HepG2 (cell line): ENCODE results near the gene GBA3. TPM values are rescaled to one million over a fixed set of nuclear protein-coding genes. Genes with fewer than 3 reads are reported as not detected.
A peak's percentile ranks its signal among the peaks of the same experiment; 100 is the strongest.

Experiments used
- ATAC-seq: fragments of 200-7000 bp; cut with Tn5 transposase; 3 replicates; pipeline ENCODE4 v1.9.1; 2020; ENCODE audit warnings: mild to moderate bottlenecking, moderate library complexity
- BruUV-seq: library from RNA; stranded (reverse); fragments of 400-500 nt; replicated peaks from 2 replicates; lab custom pipeline; 2021; lab: Mats Ljungman, UMichigan
- CTCF ChIA-PET: fragments of 300-600 bp; formaldehyde crosslinking; extraction: SDS; loops from one replicate; lab custom pipeline; 2021; ENCODE audit warnings: low total read pairs, inconsistent platforms, low intra/inter-chr PET ratio; lab: Yijun Ruan, JAX
- POLR2A ChIA-PET: fragments of 350-600 bp; sonication (Branson Sonifier 250); formaldehyde crosslinking; loops from one replicate; lab custom pipeline; 2020; ENCODE audit warnings: antibody characterized with exemption, inconsistent platforms; lab: Yijun Ruan, JAX
- DNase-seq: peaks from one replicate; pipeline ENCODE4 v3.0.0-alpha.2; 2015; ENCODE audit warnings: low spot score
- FAIRE-seq: peaks from 3 replicates; lab custom pipeline; 2011; peaks lifted over from hg19 to GRCh38; lab: Jason Lieb, UNC
- H2AFZ ChIP-seq: one replicate; pipeline ENCODE4 v1.6.1; 2011; ENCODE audit warnings: low read length, inconsistent platforms
- H3K27ac ChIP-seq: fragments of 300-600 bp; 3 replicates; pipeline ENCODE4 v1.8.0; 2011; ENCODE audit warnings: mixed run types, mild to moderate bottlenecking, mixed read lengths, low read length, inconsistent platforms; ENCODE audit not compliant: insufficient read depth; ENCODE audit errors: extremely low read length
- H3K27me3 ChIP-seq, 2 experiments: fragments of 200-600 bp in 1 of 2; 2 replicates in 1 of 2; 3 replicates in 1 of 2; pipeline versions ENCODE4 v1.6.0 to v1.8.0; 2011; ENCODE audit warnings: low read length in 2 of 2, mild to moderate bottlenecking in 2 of 2, moderate library complexity in 2 of 2, inconsistent platforms in 1 of 2; ENCODE audit not compliant: insufficient read depth in 2 of 2, control insufficient read depth in 1 of 2
- H3K36me3 ChIP-seq, 2 experiments: fragments of 200-600 bp in 1 of 2; replicated peaks in 1 of 2; 2 replicates in 1 of 2; 3 replicates in 1 of 2; pipeline versions ENCODE4 v1.5.1 to v1.8.0; 2011; ENCODE audit warnings: low read length in 2 of 2, inconsistent platforms in 1 of 2; ENCODE audit not compliant: insufficient read depth in 2 of 2, control insufficient read depth in 1 of 2
- H3K4me1 ChIP-seq: 2 replicates; pipeline ENCODE4 v1.5.1; 2012; ENCODE audit warnings: low read length, inconsistent platforms; ENCODE audit not compliant: insufficient read depth
- H3K4me2 ChIP-seq: 2 replicates; pipeline ENCODE4 v1.6.0; 2011; ENCODE audit warnings: low read depth, low read length, inconsistent platforms
- H3K4me3 ChIP-seq, 3 experiments: fragments of 200-600 bp in 1 of 3; sonication (generic), shearing (Covaris generic) in 1 of 3; replicated peaks in 1 of 3; 2 replicates each; pipeline ENCODE4 v1.5.1; 2011 to 2016; ENCODE audit warnings: low read length in 3 of 3, inconsistent platforms in 2 of 3, low read depth in 2 of 3, mild to moderate bottlenecking in 2 of 3, control low read depth in 1 of 3, mixed read lengths in 1 of 3; ENCODE audit not compliant: insufficient read depth in 1 of 3
- H3K79me2 ChIP-seq: one replicate; pipeline ENCODE4 v1.6.1; 2011; ENCODE audit warnings: low read length, inconsistent platforms; ENCODE audit not compliant: insufficient read depth
- H3K9ac ChIP-seq: 2 replicates; pipeline ENCODE4 v1.6.0; 2011; ENCODE audit warnings: mild to moderate bottlenecking, low read depth, low read length, inconsistent platforms; ENCODE audit not compliant: insufficient read depth
- H3K9me3 ChIP-seq: 2 replicates; pipeline ENCODE4 v1.5.1; 2012; ENCODE audit warnings: mild to moderate bottlenecking, low read length
- H4K20me1 ChIP-seq: 2 replicates; pipeline ENCODE4 v1.6.0; 2011; ENCODE audit warnings: inconsistent platforms, mild to moderate bottlenecking, low read length, moderate library complexity; ENCODE audit not compliant: insufficient read depth
- CEBPZ ChIP-seq: IDR thresholded peaks from 2 replicates; pipeline ENCODE4 v1.6.1; 2012; ENCODE audit warnings: low read length, improper control_type of control experiment
- CENPT ChIP-seq: sonication (generic); formaldehyde crosslinking; IDR thresholded peaks from 2 replicates; pipeline ENCODE4 v1.8.0; 2022; ENCODE audit warnings: low read depth, mild to moderate bottlenecking, moderate library complexity, missing genetic modification reagents
- CREB1 ChIP-seq, 2 experiments: fragments of 450-650 bp in 1 of 2; IDR thresholded peaks; 2 replicates each; pipeline ENCODE4 v1.6.1; 2016 to 2017; ENCODE audit warnings: control low read depth in 1 of 2, mild to moderate bottlenecking in 1 of 2, missing compliant biosample characterization in 1 of 2, missing genetic modification characterization in 1 of 2
- DBP ChIP-seq: sonication (generic); formaldehyde crosslinking; IDR thresholded peaks from 2 replicates; pipeline ENCODE4 v1.4.0; 2020; ENCODE audit warnings: missing genetic modification reagents; ENCODE audit errors: not compliant biosample characterization
- GPN1 ChIP-seq: sonication (generic); formaldehyde crosslinking; IDR thresholded peaks from 2 replicates; pipeline ENCODE4 v1.5.1; 2020; ENCODE audit warnings: missing genetic modification reagents, borderline replicate concordance
- ZBTB39 ChIP-seq: sonication (generic); formaldehyde crosslinking; IDR thresholded peaks from 2 replicates; pipeline ENCODE4 v1.5.0; 2020; ENCODE audit warnings: missing genetic modification reagents
- ZNF382 ChIP-seq: sonication (generic); formaldehyde crosslinking; IDR thresholded peaks from 2 replicates; pipeline ENCODE4 v1.5.0; 2020; ENCODE audit warnings: missing genetic modification reagents, mild to moderate bottlenecking, borderline replicate concordance
- WGBS: methylation state at CpG from one replicate; pipeline ENCODE4 v1.1.6; 2017; ENCODE audit warnings: low lambda C conversion rate; 5-methylcytosine and 5-hydroxymethylcytosine counted together
- in situ Hi-C: cut with HindIII; loops from 2 replicates; pipeline ENCODE4 v1.10.0; 2017; ENCODE audit warnings: low pct_unique_long_range_greater_than_20kb; ENCODE audit not compliant: extremely low pct_ligation_motif_present
- intact Hi-C: fragments of 100-400 bp; cut with micrococcal nuclease; formaldehyde crosslinking; loops from one replicate; pipeline ENCODE4 v1.10.0; 2022; ENCODE audit not compliant: unreplicated experiment
- polyA plus RNA-seq, 8 experiments: library from polyadenylated mRNA; depleted of rRNA in 3 of 8; stranded (reverse) in 7 of 8; unstranded in 1 of 8; fragments of >200 nt; fragmentation: Illumina TruSeq in 4 of 8; extraction: Trizol in 4 of 8; gene quantifications; 2 replicates each; pipeline versions ENCODE4 v1.2.1 to v1.2.3, GENCODE V29; 2011 to 2016; ENCODE audit warnings: low read depth in 4 of 8, missing spikeins in 1 of 8, mixed read lengths in 1 of 8; ENCODE audit not compliant: insufficient read depth in 1 of 8
- total RNA-seq, 5 experiments: library from RNA; depleted of rRNA; stranded (reverse); fragments of >200 nt; fragmentation: Illumina TruSeq; extraction: Trizol; gene quantifications; 2 replicates each; pipeline ENCODE4 v1.2.3, GENCODE V29; 2016; ENCODE audit warnings: low read depth in 1 of 5

Gene GBA3
- total and polyA plus RNA-seq, 2 of the 13 experiments (the other 11 are each of a cell fraction or from before 2014, with no cell fraction given) = 0.18 TPM; not detected in 1

GRCh38 chr4:22707390-22707789 is 14.7 kb downstream of the GBA3 start (continued):
- TF ChIP-seq ZBTB39 (CRISPR knock-in tag) (no peak), CEBPZ (no peak), CENPT (CRISPR knock-in tag) (no peak), ZNF382 (CRISPR knock-in tag) (no peak), DBP (CRISPR knock-in tag) (no peak)
- TF ChIP-seq, all 625 proteins: peak for 0

- Histone ChIP-seq H3K9ac (no peak overlapping the region), H3K79me2 (no peaks in the 10 kb centered on the region)
- intact Hi-C loops = no loop called here
- CTCF ChIA-PET = no interaction called here
- TF ChIP-seq GPN1 (CRISPR knock-in tag) = no peak
- peak; percentile 70 for TF ChIP-seq CREB1 (IDR thresholded peaks at IDR 0.05)
- no peak for TF ChIP-seq CREB1 (CRISPR knock-in tag; IDR thresholded peaks at IDR 0.05)
- TF ChIP-seq, all 625 proteins: peak for 1
- POLR2A ChIA-PET = no interaction called here
- Histone ChIP-seq H4K20me1 (no peaks in the 10 kb centered on the region), H3K27ac (no peak overlapping the region), H2AFZ (no peak overlapping the region), H3K4me1 (no peaks in the 10 kb centered on the region), H3K36me3 (no peaks in the 10 kb centered on the region), H3K9me3 (no peaks in the 10 kb centered on the region), H3K4me3 (no peak overlapping the region), H3K4me2 (no peak overlapping the region), H3K27me3 (no peaks in the 10 kb centered on the region; a peak in 1 of 5 replicates)
- ATAC-seq (no peak), FAIRE-seq (no peak), DNase-seq (no peak)
- no TSS peak for BruUV-seq
- in situ Hi-C loops = no loop called here
- 12% methylated on average over 3 of the region's 3 CpGs for WGBS
These were observed 16.2 kb downstream of the GBA3 start for GRCh38 chr4:22708961-22709360.
